ENCODE measurements around the gene CRADD.

GRCh38 chr12:93748672-93749383, 71.7 kb downstream of the CRADD start:
- TF ChIP-seq, protein P1, sequence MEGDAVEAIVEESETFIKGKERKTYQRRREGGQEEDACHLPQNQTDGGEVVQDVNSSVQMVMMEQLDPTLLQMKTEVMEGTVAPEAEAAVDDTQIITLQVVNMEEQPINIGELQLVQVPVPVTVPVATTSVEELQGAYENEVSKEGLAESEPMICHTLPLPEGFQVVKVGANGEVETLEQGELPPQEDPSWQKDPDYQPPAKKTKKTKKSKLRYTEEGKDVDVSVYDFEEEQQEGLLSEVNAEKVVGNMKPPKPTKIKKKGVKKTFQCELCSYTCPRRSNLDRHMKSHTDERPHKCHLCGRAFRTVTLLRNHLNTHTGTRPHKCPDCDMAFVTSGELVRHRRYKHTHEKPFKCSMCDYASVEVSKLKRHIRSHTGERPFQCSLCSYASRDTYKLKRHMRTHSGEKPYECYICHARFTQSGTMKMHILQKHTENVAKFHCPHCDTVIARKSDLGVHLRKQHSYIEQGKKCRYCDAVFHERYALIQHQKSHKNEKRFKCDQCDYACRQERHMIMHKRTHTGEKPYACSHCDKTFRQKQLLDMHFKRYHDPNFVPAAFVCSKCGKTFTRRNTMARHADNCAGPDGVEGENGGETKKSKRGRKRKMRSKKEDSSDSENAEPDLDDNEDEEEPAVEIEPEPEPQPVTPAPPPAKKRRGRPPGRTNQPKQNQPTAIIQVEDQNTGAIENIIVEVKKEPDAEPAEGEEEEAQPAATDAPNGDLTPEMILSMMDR (IDR thresholded peaks at IDR 0.05): no peak
- no peak for TF ChIP-seq EZH2 (IDR thresholded peaks at IDR 0.05; ENCODE audit: borderline replicate concordance, insufficient read depth, low read depth, low read length, poor library complexity, severe bottlenecking)
